Measurements from ENCODE around the gene ADAMTS13.

The ADAMTS13 gene

GRCh38 chr9:133489253-133490190 lies 67.4 kb downstream of the ADAMTS13 start:
- Histone ChIP-seq H3K27ac (ENCODE audit: low read length) (no peak overlapping the region), H3K36me3 (replicated peaks; ENCODE audit: low read depth, low read length) (no peaks in the 10 kb centered on the region), H4K20me1 (ENCODE audit: insufficient read depth, low read length) (no peaks in the 10 kb centered on the region), H3K9me3 (ENCODE audit: insufficient read depth, low read length) (no peaks in the 10 kb centered on the region), H3K4me3 (ENCODE audit: low read length) (no peak overlapping the region), H3K4me2 (ENCODE audit: low read length) (no peak overlapping the region), H3K4me1 (ENCODE audit: low read length) (peaks cover 8% of the 10 kb centered on the region), H3K9ac (ENCODE audit: low read length) (no peak overlapping the region), H2AFZ (ENCODE audit: low read depth, low read length) (no peak overlapping the region), H3K79me2 (ENCODE audit: low read length) (no peaks in the 10 kb centered on the region), H3K27me3 (ENCODE audit: low read depth, low read length) (peaks cover 13% of the 10 kb centered on the region)
- no peak for TF ChIP-seq EZH2phosphoT487 (IDR thresholded peaks at IDR 0.05; ENCODE audit: low read depth)

GRCh38 chr9:133490201-133490681 lies 68.1 kb downstream of the ADAMTS13 start:
- no peak overlapping the region for H3K27ac ChIP-seq (ENCODE audit: low read length)
- no peaks in the 10 kb centered on the region for H4K20me1 ChIP-seq (ENCODE audit: insufficient read depth, low read length)
- H3K4me2 ChIP-seq (ENCODE audit: low read length) = no peak overlapping the region
- no peaks in the 10 kb centered on the region for H3K9me3 ChIP-seq (ENCODE audit: insufficient read depth, low read length)
- H3K4me3 ChIP-seq (ENCODE audit: low read length) = no peak overlapping the region
- H3K9ac ChIP-seq (ENCODE audit: low read length) = no peak overlapping the region
- H3K27me3 ChIP-seq (ENCODE audit: low read depth, low read length) = peaks cover 13% of the 10 kb centered on the region
- H3K4me1 ChIP-seq (ENCODE audit: low read length) = peaks cover 8% of the 10 kb centered on the region
- no peak overlapping the region for H2AFZ ChIP-seq (ENCODE audit: low read depth, low read length)
- H3K79me2 ChIP-seq (ENCODE audit: low read length) = no peaks in the 10 kb centered on the region
- TF ChIP-seq CTCF (IDR thresholded peaks at IDR 0.05; ENCODE audit: low read depth, low read length) (no peak), EZH2phosphoT487 (IDR thresholded peaks at IDR 0.05; ENCODE audit: low read depth) (no peak)
- H3K36me3 ChIP-seq (replicated peaks; ENCODE audit: low read depth, low read length) = no peaks in the 10 kb centered on the region

- Histone ChIP-seq H3K79me2 (ENCODE audit: low read length) (no peaks in the 10 kb centered on the region), H3K27me3 (ENCODE audit: low read depth, low read length) (peaks cover 13% of the 10 kb centered on the region)
Observed at GRCh38 chr9:133490865-133491655, 68.9 kb downstream of the ADAMTS13 start.

GRCh38 chr9:133491656-133491925 lies 69.4 kb downstream of the ADAMTS13 start:
- Histone ChIP-seq H2AFZ (ENCODE audit: low read depth, low read length) (no peak overlapping the region), H3K27me3 (ENCODE audit: low read depth, low read length) (peaks cover 13% of the 10 kb centered on the region), H3K4me3 (ENCODE audit: low read length) (no peak overlapping the region), H3K9ac (ENCODE audit: low read length) (no peak overlapping the region), H4K20me1 (ENCODE audit: insufficient read depth, low read length) (no peaks in the 10 kb centered on the region), H3K4me2 (ENCODE audit: low read length) (no peak overlapping the region), H3K79me2 (ENCODE audit: low read length) (no peaks in the 10 kb centered on the region), H3K27ac (ENCODE audit: low read length) (no peak overlapping the region), H3K36me3 (replicated peaks; ENCODE audit: low read depth, low read length) (no peaks in the 10 kb centered on the region), H3K9me3 (ENCODE audit: insufficient read depth, low read length) (no peaks in the 10 kb centered on the region), H3K4me1 (ENCODE audit: low read length) (no peaks in the 10 kb centered on the region)
- TF ChIP-seq EZH2phosphoT487 (IDR thresholded peaks at IDR 0.05; ENCODE audit: low read depth) (no peak), CTCF (IDR thresholded peaks at IDR 0.05; ENCODE audit: low read depth, low read length) (no peak)

More at GRCh38 chr9:133490865-133491655, 68.9 kb downstream of the ADAMTS13 start:
- H3K9ac ChIP-seq (ENCODE audit: low read length) = no peak overlapping the region
- TF ChIP-seq EZH2phosphoT487 (IDR thresholded peaks at IDR 0.05; ENCODE audit: low read depth) = no peak
- TF ChIP-seq CTCF (IDR thresholded peaks at IDR 0.05; ENCODE audit: low read depth, low read length) = no peak
- no peak overlapping the region for H3K27ac ChIP-seq (ENCODE audit: low read length)
- H3K36me3 ChIP-seq (replicated peaks; ENCODE audit: low read depth, low read length) = no peaks in the 10 kb centered on the region
- no peak overlapping the region for H3K4me3 ChIP-seq (ENCODE audit: low read length)
- no peaks in the 10 kb centered on the region for H4K20me1 ChIP-seq (ENCODE audit: insufficient read depth, low read length)
- H3K9me3 ChIP-seq (ENCODE audit: insufficient read depth, low read length) = no peaks in the 10 kb centered on the region
- no peak overlapping the region for H3K4me2 ChIP-seq (ENCODE audit: low read length)
- H2AFZ ChIP-seq (ENCODE audit: low read depth, low read length) = no peak overlapping the region
- H3K4me1 ChIP-seq (ENCODE audit: low read length) = peaks cover 2% of the 10 kb centered on the region

Data from OCI-LY3 (cell line).